GM12865 (cell line): Measurements from ENCODE around the gene SCNN1A.
"Not testable (repeated sequence)": the region's sequence is repeated elsewhere in the genome, so short reads cannot be mapped to it uniquely, and the experiment has no call there.

Experiments
- DNase-seq: peaks from one replicate; pipeline ENCODE4 v3.0.0; 2010; ENCODE audit warnings: low read depth
- H3K4me3 ChIP-seq: 2 replicates; pipeline ENCODE4 v1.5.1; 2011; ENCODE audit warnings: mild to moderate bottlenecking, low read depth, low read length, control low read depth
- TF ChIP-seq, protein P1 (sequence below): IDR thresholded peaks from 2 replicates; pipeline ENCODE4 v1.5.1; 2011; ENCODE audit warnings: low read length, control low read depth, low read depth, inconsistent platforms; ENCODE audit not compliant: insufficient read depth; ENCODE audit errors: missing control alignments

Gene SCNN1A

DNA sequence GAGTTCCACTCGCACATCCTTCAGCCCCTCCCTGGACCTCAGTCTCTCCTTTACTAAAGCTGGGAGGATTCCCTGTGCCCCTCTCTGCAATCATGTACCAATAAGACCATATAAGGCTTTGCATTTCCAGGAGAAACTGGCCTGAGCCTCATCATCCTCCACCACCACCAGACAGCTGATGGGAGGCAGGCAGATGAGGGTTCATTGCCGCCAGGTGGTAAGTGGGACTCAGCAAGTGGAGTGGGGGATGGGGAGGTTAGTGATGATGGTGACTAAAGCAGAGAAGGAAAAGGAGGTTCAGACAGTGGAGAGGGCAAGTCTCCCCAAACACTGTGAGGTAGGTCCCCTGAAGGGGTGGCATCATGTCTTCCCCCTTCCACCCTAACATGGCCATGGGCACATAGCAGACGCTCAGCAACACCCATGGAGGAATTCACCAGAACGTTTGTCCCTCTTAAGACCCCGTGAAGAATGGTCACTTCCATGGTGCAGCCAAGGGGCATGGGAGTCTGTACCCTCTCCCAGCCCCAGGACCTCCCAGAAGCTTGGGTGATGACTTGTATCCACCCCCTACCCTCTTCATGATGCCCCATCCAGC lies 29.0 kb downstream of the SCNN1A start:
- TF ChIP-seq, protein P1, sequence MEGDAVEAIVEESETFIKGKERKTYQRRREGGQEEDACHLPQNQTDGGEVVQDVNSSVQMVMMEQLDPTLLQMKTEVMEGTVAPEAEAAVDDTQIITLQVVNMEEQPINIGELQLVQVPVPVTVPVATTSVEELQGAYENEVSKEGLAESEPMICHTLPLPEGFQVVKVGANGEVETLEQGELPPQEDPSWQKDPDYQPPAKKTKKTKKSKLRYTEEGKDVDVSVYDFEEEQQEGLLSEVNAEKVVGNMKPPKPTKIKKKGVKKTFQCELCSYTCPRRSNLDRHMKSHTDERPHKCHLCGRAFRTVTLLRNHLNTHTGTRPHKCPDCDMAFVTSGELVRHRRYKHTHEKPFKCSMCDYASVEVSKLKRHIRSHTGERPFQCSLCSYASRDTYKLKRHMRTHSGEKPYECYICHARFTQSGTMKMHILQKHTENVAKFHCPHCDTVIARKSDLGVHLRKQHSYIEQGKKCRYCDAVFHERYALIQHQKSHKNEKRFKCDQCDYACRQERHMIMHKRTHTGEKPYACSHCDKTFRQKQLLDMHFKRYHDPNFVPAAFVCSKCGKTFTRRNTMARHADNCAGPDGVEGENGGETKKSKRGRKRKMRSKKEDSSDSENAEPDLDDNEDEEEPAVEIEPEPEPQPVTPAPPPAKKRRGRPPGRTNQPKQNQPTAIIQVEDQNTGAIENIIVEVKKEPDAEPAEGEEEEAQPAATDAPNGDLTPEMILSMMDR, result no peak
- DNase-seq, result no peak
- H3K4me3 ChIP-seq, result no peak overlapping the region

DNA sequence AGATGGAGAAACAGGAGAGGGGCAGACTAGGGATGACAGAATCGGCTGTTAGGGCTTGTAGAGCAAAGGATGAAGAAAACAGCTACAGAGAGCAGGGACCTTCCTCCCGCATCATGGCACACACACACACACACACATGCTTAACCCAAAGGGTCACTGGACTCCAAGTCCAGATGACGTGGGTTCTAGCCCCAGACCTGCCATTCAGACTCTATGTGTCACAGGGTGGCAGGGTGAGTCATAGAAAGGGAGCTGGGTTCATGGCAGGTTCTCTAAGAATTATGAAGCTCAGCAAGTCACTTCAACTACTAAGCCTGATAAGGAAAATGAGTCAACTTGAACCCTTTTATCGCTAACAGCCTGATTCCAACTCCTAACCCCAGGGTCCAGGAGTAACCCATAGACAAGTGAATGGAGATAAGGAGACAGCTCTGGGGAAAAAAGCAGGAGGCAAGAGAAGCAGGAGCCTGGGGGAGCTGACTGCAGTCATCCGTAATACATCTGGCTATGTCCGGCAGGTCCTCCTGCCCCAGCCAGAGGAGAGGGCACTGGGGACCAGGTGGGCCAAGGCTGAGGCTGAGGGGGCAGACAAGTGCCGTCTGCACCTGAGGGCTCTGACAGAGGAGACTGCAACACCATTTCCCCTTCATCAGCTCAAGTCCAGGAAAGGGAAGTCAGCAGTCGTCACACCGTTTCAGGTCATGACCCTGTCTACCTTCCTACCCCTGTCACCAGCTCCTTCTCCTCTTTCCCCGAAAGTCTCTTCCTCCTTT lies 29.9 kb downstream of the SCNN1A start:
- no peak for DNase-seq
- TF ChIP-seq, protein P1, result no peak

GRCh38 chr12:6344101-6344660 lies 31.2 kb downstream of the SCNN1A start:
- not testable (repeated sequence) for DNase-seq, H3K4me3 ChIP-seq

More for the DNA sequence above, 29.9 kb downstream of the SCNN1A start:
- no peak overlapping the region for H3K4me3 ChIP-seq

DNA sequence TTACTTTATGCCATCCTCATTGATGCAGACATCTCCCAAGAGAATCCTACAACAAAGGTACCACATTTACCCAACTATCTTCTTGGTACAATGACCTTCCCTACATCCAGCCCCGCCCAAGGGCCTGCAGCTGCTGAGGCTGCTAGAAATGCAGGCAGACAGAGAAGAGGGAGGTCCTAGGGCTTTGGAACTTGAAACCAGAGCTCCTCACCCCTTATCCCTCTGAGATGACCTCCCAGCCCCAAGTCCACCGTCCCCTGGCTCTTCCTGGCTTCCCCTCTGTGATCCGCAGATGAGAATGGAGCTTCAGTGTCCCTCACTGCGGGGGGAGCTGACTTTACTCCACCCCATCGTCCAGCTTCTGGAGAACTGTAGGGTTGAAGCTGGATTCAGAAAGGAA lies 31.8 kb downstream of the SCNN1A start:
- TF ChIP-seq, protein P1, result no peak
- DNase-seq, result no peak
- no peak overlapping the region for H3K4me3 ChIP-seq

DNA sequence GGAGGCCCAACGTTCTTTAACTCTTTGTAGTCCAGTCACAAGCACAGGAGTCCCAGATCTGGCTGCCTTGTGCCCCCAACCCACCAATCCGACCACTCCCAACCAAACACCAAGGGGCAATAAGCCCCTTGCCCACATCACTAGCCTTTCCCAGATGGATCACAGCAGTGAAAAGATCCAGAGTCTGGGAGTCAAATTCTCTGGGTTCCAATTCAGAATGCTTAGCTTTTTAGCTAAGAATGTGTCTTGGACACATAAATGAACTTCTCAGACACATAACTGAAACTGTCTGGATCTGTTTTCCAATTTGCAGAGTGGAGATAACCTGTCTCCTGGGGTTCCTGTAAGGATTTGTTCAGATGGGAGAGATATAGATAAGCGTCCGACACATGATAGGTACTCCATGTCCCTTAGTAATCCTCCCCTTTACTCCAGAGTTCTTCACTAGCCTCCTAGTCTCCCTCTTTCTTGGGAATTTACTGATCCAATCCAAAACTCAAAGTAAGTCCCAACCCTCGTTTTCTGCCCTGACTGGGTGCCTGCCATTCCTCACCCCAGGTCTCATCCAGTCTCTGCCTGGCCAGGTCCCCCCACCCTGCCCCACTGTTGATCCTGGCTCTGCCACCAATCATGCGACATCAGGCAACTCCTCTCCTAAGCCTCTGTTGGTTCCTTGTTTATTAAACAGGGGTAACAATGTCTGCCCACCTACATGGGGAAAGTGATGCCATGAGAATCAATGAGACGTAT lies 33.0 kb downstream of the SCNN1A start:
- no peak for DNase-seq
- TF ChIP-seq, protein P1, result no peak
- H3K4me3 ChIP-seq, result peak overlapping the region; percentile 75

DNA sequence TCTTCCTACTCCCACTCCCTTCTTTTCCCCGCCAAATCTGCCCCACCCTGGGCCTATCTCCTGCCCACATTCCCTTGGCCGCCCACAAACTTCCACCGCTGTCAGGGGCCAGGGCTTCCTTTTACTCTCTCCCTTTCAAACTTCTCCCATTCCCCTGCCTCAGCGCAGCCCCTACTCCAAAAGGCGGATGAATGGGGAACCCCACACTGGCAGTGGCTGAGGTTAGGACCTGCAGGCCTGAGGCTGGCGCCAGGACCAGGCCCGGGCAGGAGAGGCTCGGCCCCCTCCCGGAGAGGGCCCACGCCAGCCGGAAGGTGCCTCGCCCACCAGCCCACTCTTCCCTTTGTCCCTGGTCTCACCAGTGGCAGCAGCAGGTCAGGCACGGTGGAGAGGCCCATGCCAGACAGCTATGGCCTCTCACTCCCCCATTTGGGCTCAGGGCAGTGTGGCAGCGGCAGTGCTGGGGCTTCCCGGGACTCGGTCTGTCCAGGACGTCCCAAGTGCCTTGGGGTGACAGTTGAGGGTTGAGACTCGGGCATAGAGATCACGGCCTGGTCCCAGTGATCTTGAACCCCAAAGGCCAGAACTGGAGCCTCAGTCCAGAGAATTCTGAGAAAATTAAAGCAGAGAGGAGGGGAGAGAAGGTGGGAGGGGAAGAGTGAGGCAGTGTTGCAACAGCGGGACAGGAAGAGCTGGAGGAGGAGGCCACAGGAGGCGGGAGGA lies 33.8 kb downstream of the SCNN1A start, which contains the start of gene TNFRSF1A:
TNFRSF1A (minus strand) TSS at position 660 of the 723 bp plus-strand sequence; CDS start at position 398, 262 bp downstream.
- peak within 1 kb of the TSS; percentile 75 for H3K4me3 ChIP-seq
- DNase-seq, result peak; percentile 66

More for the DNA sequence above, 33.8 kb downstream of the SCNN1A start, which contains the start of gene TNFRSF1A:
- TF ChIP-seq, protein P1, result no peak
